SK-N-SH (cell line): ENCODE data around the gene RGS9. TPM values are rescaled to one million over a fixed set of nuclear protein-coding genes. Genes with fewer than 3 reads are reported as not detected.

Experiments
- CTCF ChIA-PET: fragments of 300-600, 350-600 bp; formaldehyde crosslinking; extraction: SDS; loops from one replicate; lab custom pipeline; 2021; lab: Yijun Ruan, JAX
- POLR2A ChIA-PET: fragments of 350-600 bp; sonication (Branson Sonifier 250); formaldehyde crosslinking; extraction: SDS; loops from one replicate; lab custom pipeline; 2020; ENCODE audit warnings: antibody characterized with exemption, inconsistent platforms; lab: Yijun Ruan, JAX
- DNase-seq: peaks from one replicate; pipeline ENCODE4 v3.0.0; 2012
- H2AFZ ChIP-seq: fragments of 200-600 bp; sonication (generic); 2 replicates; pipeline ENCODE4 v1.8.1; 2016; ENCODE audit warnings: antibody characterized with exemption, mild to moderate bottlenecking, low read depth
- H3F3A ChIP-seq: fragments of 200-600 bp; sonication (generic); replicated peaks from 2 replicates; pipeline ENCODE3; 2016; ENCODE audit warnings: antibody characterized with exemption, mild to moderate bottlenecking; ENCODE audit not compliant: insufficient read depth
- H3K27ac ChIP-seq, 2 experiments: fragments of 200-500 bp in 1 of 2; fragments of 200-600 bp in 1 of 2; sonication (Bioruptor generic) in 1 of 2; sonication (generic), shearing (Covaris generic) in 1 of 2; 2 replicates each; pipeline versions ENCODE4 v1.5.1 to v1.6.1; 2014 to 2016; ENCODE audit warnings: low read depth in 2 of 2, inconsistent platforms in 1 of 2, low read length in 1 of 2, mild to moderate bottlenecking in 1 of 2, mixed read lengths in 1 of 2
- H3K27me3 ChIP-seq: fragments of 200-600 bp; sonication (generic), shearing (Covaris generic); 2 replicates; pipeline ENCODE4 v1.6.1; 2016; ENCODE audit warnings: mixed run types; ENCODE audit not compliant: insufficient read depth
- H3K36me3 ChIP-seq, 2 experiments: fragments of 200-500 bp in 1 of 2; fragments of 200-600 bp in 1 of 2; sonication (Bioruptor generic) in 1 of 2; sonication (generic) in 1 of 2; replicated peaks in 1 of 2; 2 replicates each; pipeline versions ENCODE3 to v1.5.1; 2014 to 2016; ENCODE audit warnings: low read length in 1 of 2, mild to moderate bottlenecking in 1 of 2; ENCODE audit not compliant: insufficient read depth in 2 of 2, control insufficient read depth in 1 of 2
- H3K4me1 ChIP-seq, 2 experiments: fragments of 200-500 bp in 1 of 2; fragments of 200-600 bp in 1 of 2; sonication (Bioruptor generic) in 1 of 2; sonication (generic), shearing (Covaris generic) in 1 of 2; 2 replicates each; pipeline versions ENCODE4 v1.5.1 to v1.6.1; 2014 to 2016; ENCODE audit warnings: low read depth in 1 of 2, low read length in 1 of 2, mixed run types in 1 of 2; ENCODE audit not compliant: insufficient read depth in 2 of 2, control insufficient read depth in 1 of 2
- H3K4me2 ChIP-seq: fragments of 200-600 bp; sonication (generic), shearing (Covaris generic); 2 replicates; pipeline ENCODE4 v1.6.1; 2017; ENCODE audit warnings: mixed run types
- H3K4me3 ChIP-seq, 2 experiments: fragments of 200-500 bp in 1 of 2; fragments of 200-600 bp in 1 of 2; sonication (Bioruptor generic) in 1 of 2; sonication (generic), shearing (Covaris generic) in 1 of 2; 2 replicates each; pipeline versions ENCODE4 v1.5.1 to v1.8.1; 2014 to 2016; ENCODE audit warnings: low read depth in 2 of 2, inconsistent platforms in 1 of 2, low read length in 1 of 2, mild to moderate bottlenecking in 1 of 2, mixed read lengths in 1 of 2, moderate library complexity in 1 of 2
- H3K79me2 ChIP-seq: fragments of 200-600 bp; sonication (generic); 2 replicates; pipeline ENCODE4 v1.8.1; 2017; ENCODE audit warnings: mild to moderate bottlenecking; ENCODE audit not compliant: insufficient read depth
- H3K9ac ChIP-seq: fragments of 200-600 bp; sonication (generic); 2 replicates; pipeline ENCODE4 v1.6.1; 2017; ENCODE audit warnings: mixed run types
- H3K9me2 ChIP-seq: fragments of 200-600 bp; sonication (generic); 2 replicates; pipeline ENCODE4 v1.6.1; 2017; ENCODE audit warnings: mixed run types
- H3K9me3 ChIP-seq: fragments of 200-600 bp; sonication (generic); 2 replicates; pipeline ENCODE4 v1.6.1; 2017; ENCODE audit warnings: mixed run types, mild to moderate bottlenecking, moderate library complexity
- H4K20me1 ChIP-seq: fragments of 200-600 bp; sonication (generic); 2 replicates; pipeline ENCODE4 v1.6.1; 2017; ENCODE audit warnings: mild to moderate bottlenecking, mixed run types; ENCODE audit not compliant: insufficient read depth
- CHD2 ChIP-seq: fragments of 150-350 bp; IDR thresholded peaks from 2 replicates; pipeline ENCODE4 v1.6.1; 2018; ENCODE audit warnings: low read length; ENCODE audit not compliant: partially characterized antibody
- GABPA ChIP-seq: IDR thresholded peaks from 2 replicates; pipeline ENCODE4 v1.4.0; 2012; ENCODE audit warnings: low read depth, mild to moderate bottlenecking
- GATA2 ChIP-seq: sonication (generic); formaldehyde crosslinking; IDR thresholded peaks from 2 replicates; pipeline ENCODE4 v1.5.0; 2020; ENCODE audit warnings: mild to moderate bottlenecking, missing genetic modification reagents
- JUND ChIP-seq: IDR thresholded peaks from 2 replicates; pipeline ENCODE4 v1.4.0; 2012
- MXI1 ChIP-seq: IDR thresholded peaks from 2 replicates; pipeline ENCODE4 v1.6.1; 2012; ENCODE audit warnings: mild to moderate bottlenecking, low read depth, low read length, improper control_type of control experiment
- NFIC ChIP-seq: IDR thresholded peaks from 2 replicates; pipeline ENCODE4 v1.4.0; 2012; ENCODE audit warnings: borderline replicate concordance
- NRF1 ChIP-seq: IDR thresholded peaks from 2 replicates; pipeline ENCODE4 v1.6.1; 2012; ENCODE audit warnings: low read depth, mild to moderate bottlenecking, low read length
- RAD21 ChIP-seq: IDR thresholded peaks from 2 replicates; pipeline ENCODE4 v1.6.1; 2012; ENCODE audit warnings: mild to moderate bottlenecking, low read length
- RCOR1 ChIP-seq: fragments of 150-350 bp; IDR thresholded peaks from 2 replicates; pipeline ENCODE4 v1.6.1; 2017; ENCODE audit warnings: antibody characterized with exemption, low read length
- RFX5 ChIP-seq: IDR thresholded peaks from 2 replicates; pipeline ENCODE4 v1.6.1; 2012; ENCODE audit warnings: mild to moderate bottlenecking, improper control_type of control experiment, low read length
- RXRA ChIP-seq: IDR thresholded peaks from 2 replicates; pipeline ENCODE4 v1.4.0; 2012; ENCODE audit warnings: low read depth, mild to moderate bottlenecking, borderline replicate concordance
- SMC3 ChIP-seq: IDR thresholded peaks from 2 replicates; pipeline ENCODE4 v1.6.1; 2012; ENCODE audit warnings: low read depth, low read length, improper control_type of control experiment
- TAF1 ChIP-seq: IDR thresholded peaks from 2 replicates; pipeline ENCODE4 v1.6.1; 2012; ENCODE audit warnings: low read depth, mild to moderate bottlenecking, low read length, moderate library complexity, borderline replicate concordance
- WGBS: methylation state at CpG from one replicate; pipeline ENCODE4 v1.1.6; 2017; ENCODE audit warnings: low lambda C conversion rate; 5-methylcytosine and 5-hydroxymethylcytosine counted together
- polyA plus RNA-seq, 3 experiments: library from polyadenylated mRNA; depleted of rRNA; stranded (reverse); fragments of >200 nt; gene quantifications; 2 replicates each; pipeline ENCODE4 v1.2.3, GENCODE V29; 2012
- TF ChIP-seq, protein P1 (sequence below): IDR thresholded peaks from 2 replicates; pipeline ENCODE4 v1.4.0; 2012; ENCODE audit warnings: low read depth, borderline replicate concordance
- TF ChIP-seq, protein P2 (sequence below): IDR thresholded peaks from 2 replicates; pipeline ENCODE4 v1.4.0; 2012; ENCODE audit warnings: low read depth
- TF ChIP-seq, protein P3 (sequence below): IDR thresholded peaks from 2 replicates; pipeline ENCODE4 v1.6.1; 2012; ENCODE audit warnings: mild to moderate bottlenecking, low read depth, low read length, moderate library complexity
- TF ChIP-seq, protein P4 (sequence below): fragments of 200-600 bp; sonication (generic); IDR thresholded peaks from 2 replicates; pipeline ENCODE4 v1.6.1; 2017; ENCODE audit warnings: antibody characterized with exemption, mild to moderate bottlenecking, moderate library complexity
- TF ChIP-seq, protein P5 (sequence below): IDR thresholded peaks from 2 replicates; pipeline ENCODE4 v1.4.0; 2012; ENCODE audit warnings: low read depth, borderline replicate concordance
- TF ChIP-seq, protein P6 (sequence below): IDR thresholded peaks from 2 replicates; pipeline ENCODE4; 2012
- TF ChIP-seq, protein P7 (sequence below): fragments of 150-350 bp; IDR thresholded peaks from 2 replicates; pipeline ENCODE4 v1.6.1; 2017; ENCODE audit warnings: antibody characterized with exemption, low read length, low read depth, borderline replicate concordance

Gene RGS9
- polyA plus RNA-seq, 1 of the 3 experiments (the other 2 are of a cell fraction), result 1.4 TPM

DNA sequence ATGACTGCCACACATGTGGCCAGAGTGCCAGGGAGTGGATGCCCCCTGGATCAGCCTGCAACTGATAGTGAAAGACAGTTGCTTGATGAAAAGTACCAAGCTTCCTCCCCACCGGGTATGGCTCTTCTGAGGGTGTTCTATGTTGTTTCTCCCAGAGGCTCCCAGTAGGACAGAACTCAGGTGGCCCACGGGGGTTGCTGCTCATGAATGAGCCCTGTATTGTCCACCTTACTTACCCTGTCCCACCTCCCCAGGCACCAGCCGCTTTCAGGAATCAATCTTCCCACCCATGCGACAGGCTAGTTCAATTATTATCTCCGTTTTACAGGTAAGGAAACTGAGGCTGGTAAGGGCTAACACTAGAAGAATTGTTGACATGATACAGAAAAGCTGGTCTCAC, 34.9 kb upstream of the RGS9 start:
- CTCF ChIA-PET, result interaction anchor here (1.6 to 7.1 kb wide), 7 partner anchors 15 to 95 kb away, joined by 4 to 86 read pairs (median 10); partner anchors contain the start of gene RGS9
- POLR2A ChIA-PET, result interaction anchor here (1.2 kb wide), 1 partner anchor 126 kb away, joined by 4 read pairs; no protein-coding TSS in a partner anchor
- 75% methylated on average over 4 of the region's 5 CpGs for WGBS

More for the DNA sequence above, 34.9 kb upstream of the RGS9 start:
- Histone ChIP-seq H3F3A (peaks cover 21% of the 10 kb centered on the region), H3K4me1 (peaks cover 0 to 18% of the 10 kb centered on the region in 2 experiments; a peak in 1 of 4 replicates), H3K9me3 (no peaks in the 10 kb centered on the region), H3K36me3 (no peaks in the 10 kb centered on the region), H3K4me2 (no peak overlapping the region), H3K79me2 (no peaks in the 10 kb centered on the region), H3K4me3 (no peak overlapping the region), H3K9ac (no peak overlapping the region), H3K27me3 (no peaks in the 10 kb centered on the region), H3K9me2 (no peaks in the 10 kb centered on the region), H3K27ac (no peak overlapping the region), H2AFZ (no peak overlapping the region), H4K20me1 (0 out of 2 replicates have a peak, but pooled peaks cover 3% of the 10 kb centered on the region)
- DNase-seq, result no peak
- TF ChIP-seq RXRA (no peak), GABPA (no peak), MXI1 (no peak), GATA2 (CRISPR knock-in tag) (no peak), CHD2 (no peak), RFX5 (no peak), TAF1 (no peak), NFIC (no peak), NRF1 (no peak), SMC3 (no peak), RCOR1 (no peak), JUND (no peak), RAD21 (no peak)
- TF ChIP-seq, protein P1, sequence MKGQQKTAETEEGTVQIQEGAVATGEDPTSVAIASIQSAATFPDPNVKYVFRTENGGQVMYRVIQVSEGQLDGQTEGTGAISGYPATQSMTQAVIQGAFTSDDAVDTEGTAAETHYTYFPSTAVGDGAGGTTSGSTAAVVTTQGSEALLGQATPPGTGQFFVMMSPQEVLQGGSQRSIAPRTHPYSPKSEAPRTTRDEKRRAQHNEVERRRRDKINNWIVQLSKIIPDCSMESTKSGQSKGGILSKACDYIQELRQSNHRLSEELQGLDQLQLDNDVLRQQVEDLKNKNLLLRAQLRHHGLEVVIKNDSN, result no peak
- TF ChIP-seq, protein P2, sequence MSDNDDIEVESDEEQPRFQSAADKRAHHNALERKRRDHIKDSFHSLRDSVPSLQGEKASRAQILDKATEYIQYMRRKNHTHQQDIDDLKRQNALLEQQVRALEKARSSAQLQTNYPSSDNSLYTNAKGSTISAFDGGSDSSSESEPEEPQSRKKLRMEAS, result no peak
- TF ChIP-seq, protein P3, sequence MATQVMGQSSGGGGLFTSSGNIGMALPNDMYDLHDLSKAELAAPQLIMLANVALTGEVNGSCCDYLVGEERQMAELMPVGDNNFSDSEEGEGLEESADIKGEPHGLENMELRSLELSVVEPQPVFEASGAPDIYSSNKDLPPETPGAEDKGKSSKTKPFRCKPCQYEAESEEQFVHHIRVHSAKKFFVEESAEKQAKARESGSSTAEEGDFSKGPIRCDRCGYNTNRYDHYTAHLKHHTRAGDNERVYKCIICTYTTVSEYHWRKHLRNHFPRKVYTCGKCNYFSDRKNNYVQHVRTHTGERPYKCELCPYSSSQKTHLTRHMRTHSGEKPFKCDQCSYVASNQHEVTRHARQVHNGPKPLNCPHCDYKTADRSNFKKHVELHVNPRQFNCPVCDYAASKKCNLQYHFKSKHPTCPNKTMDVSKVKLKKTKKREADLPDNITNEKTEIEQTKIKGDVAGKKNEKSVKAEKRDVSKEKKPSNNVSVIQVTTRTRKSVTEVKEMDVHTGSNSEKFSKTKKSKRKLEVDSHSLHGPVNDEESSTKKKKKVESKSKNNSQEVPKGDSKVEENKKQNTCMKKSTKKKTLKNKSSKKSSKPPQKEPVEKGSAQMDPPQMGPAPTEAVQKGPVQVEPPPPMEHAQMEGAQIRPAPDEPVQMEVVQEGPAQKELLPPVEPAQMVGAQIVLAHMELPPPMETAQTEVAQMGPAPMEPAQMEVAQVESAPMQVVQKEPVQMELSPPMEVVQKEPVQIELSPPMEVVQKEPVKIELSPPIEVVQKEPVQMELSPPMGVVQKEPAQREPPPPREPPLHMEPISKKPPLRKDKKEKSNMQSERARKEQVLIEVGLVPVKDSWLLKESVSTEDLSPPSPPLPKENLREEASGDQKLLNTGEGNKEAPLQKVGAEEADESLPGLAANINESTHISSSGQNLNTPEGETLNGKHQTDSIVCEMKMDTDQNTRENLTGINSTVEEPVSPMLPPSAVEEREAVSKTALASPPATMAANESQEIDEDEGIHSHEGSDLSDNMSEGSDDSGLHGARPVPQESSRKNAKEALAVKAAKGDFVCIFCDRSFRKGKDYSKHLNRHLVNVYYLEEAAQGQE, result no peak
- TF ChIP-seq, protein P4, sequence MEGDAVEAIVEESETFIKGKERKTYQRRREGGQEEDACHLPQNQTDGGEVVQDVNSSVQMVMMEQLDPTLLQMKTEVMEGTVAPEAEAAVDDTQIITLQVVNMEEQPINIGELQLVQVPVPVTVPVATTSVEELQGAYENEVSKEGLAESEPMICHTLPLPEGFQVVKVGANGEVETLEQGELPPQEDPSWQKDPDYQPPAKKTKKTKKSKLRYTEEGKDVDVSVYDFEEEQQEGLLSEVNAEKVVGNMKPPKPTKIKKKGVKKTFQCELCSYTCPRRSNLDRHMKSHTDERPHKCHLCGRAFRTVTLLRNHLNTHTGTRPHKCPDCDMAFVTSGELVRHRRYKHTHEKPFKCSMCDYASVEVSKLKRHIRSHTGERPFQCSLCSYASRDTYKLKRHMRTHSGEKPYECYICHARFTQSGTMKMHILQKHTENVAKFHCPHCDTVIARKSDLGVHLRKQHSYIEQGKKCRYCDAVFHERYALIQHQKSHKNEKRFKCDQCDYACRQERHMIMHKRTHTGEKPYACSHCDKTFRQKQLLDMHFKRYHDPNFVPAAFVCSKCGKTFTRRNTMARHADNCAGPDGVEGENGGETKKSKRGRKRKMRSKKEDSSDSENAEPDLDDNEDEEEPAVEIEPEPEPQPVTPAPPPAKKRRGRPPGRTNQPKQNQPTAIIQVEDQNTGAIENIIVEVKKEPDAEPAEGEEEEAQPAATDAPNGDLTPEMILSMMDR, result no peak
- TF ChIP-seq, protein P5, sequence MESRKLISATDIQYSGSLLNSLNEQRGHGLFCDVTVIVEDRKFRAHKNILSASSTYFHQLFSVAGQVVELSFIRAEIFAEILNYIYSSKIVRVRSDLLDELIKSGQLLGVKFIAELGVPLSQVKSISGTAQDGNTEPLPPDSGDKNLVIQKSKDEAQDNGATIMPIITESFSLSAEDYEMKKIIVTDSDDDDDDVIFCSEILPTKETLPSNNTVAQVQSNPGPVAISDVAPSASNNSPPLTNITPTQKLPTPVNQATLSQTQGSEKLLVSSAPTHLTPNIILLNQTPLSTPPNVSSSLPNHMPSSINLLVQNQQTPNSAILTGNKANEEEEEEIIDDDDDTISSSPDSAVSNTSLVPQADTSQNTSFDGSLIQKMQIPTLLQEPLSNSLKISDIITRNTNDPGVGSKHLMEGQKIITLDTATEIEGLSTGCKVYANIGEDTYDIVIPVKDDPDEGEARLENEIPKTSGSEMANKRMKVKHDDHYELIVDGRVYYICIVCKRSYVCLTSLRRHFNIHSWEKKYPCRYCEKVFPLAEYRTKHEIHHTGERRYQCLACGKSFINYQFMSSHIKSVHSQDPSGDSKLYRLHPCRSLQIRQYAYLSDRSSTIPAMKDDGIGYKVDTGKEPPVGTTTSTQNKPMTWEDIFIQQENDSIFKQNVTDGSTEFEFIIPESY, result no peak
- TF ChIP-seq, protein P6, sequence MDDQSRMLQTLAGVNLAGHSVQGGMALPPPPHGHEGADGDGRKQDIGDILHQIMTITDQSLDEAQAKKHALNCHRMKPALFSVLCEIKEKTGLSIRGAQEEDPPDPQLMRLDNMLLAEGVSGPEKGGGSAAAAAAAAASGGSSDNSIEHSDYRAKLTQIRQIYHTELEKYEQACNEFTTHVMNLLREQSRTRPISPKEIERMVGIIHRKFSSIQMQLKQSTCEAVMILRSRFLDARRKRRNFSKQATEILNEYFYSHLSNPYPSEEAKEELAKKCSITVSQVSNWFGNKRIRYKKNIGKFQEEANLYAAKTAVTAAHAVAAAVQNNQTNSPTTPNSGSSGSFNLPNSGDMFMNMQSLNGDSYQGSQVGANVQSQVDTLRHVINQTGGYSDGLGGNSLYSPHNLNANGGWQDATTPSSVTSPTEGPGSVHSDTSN, result no peak
- TF ChIP-seq, protein P7, sequence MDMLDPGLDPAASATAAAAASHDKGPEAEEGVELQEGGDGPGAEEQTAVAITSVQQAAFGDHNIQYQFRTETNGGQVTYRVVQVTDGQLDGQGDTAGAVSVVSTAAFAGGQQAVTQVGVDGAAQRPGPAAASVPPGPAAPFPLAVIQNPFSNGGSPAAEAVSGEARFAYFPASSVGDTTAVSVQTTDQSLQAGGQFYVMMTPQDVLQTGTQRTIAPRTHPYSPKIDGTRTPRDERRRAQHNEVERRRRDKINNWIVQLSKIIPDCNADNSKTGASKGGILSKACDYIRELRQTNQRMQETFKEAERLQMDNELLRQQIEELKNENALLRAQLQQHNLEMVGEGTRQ, result no peak
